Measurements from ENCODE around the gene IKZF1.

DNA sequence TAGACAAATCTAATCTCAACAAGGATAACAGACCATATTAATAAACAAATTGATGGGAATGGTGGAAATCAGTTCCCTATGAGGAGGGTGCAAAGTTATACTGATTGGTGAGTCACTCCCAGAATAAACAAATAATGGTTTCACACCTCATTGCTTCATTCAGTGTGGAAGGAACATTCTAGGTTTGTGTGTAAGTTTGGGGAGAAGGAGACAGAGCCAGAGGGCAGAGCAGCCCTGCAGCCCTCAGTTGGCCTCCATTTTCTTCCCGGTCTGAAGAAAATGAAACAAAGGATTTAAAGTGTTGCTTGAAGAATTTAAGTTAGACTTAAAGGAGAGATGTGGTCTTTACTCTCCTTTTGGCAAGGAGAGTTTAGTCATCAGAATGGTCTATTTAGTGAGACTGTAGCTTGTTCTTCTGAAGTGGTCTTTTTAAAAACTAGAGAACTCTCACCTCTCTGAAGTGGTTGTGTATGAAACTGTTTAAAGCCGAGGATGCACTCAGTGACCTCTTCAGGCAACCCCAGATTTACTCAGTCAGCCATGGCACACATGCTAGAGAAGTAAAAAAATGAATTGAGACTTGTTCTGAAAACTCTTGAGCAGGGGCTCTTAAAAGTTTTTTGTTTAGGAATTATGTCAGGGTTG lies 27.2 kb downstream of the IKZF1 start:
- TF ChIP-seq CTCF (IDR thresholded peaks at IDR 0.05; ENCODE audit: insufficient read depth, low read depth, low read length) (no peak), EZH2 (IDR thresholded peaks at IDR 0.05; ENCODE audit: insufficient read depth, low read length) (no peak)
